ENCODE results near the gene UGT1A5.

DNA sequence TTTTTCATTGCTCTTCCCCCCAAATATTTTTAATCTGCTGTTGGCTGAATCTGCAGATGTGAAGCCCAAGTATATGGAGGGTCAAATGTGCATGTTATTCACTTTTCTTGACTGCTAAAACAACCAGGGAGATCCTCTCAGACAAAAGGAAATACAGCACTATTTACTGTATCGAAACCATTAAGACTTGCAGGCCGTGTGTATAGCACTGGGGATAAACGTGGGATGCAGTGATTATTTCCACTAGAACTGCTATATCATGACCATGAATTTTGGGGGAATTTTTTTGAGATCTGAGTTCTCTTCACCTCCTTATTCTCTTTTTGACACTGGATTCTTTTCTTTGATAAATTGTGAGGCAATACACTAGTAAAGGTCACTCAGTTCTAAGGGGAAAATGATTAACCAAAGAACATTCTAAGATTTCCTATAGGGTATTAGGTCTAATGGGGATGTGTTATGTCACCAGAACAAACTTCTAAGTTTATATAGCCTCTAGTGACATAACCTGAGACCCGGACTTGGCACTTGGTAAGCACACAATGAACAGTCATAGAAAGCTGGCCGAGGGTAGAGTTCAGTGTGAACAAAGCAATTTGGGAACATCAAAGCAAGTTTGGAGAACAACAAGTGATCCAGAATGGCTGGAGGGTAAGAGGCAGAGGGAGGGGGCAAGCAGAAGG, 32.5 kb downstream of the UGT1A5 start:
- TF ChIP-seq, protein P1, sequence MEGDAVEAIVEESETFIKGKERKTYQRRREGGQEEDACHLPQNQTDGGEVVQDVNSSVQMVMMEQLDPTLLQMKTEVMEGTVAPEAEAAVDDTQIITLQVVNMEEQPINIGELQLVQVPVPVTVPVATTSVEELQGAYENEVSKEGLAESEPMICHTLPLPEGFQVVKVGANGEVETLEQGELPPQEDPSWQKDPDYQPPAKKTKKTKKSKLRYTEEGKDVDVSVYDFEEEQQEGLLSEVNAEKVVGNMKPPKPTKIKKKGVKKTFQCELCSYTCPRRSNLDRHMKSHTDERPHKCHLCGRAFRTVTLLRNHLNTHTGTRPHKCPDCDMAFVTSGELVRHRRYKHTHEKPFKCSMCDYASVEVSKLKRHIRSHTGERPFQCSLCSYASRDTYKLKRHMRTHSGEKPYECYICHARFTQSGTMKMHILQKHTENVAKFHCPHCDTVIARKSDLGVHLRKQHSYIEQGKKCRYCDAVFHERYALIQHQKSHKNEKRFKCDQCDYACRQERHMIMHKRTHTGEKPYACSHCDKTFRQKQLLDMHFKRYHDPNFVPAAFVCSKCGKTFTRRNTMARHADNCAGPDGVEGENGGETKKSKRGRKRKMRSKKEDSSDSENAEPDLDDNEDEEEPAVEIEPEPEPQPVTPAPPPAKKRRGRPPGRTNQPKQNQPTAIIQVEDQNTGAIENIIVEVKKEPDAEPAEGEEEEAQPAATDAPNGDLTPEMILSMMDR (optimal IDR thresholded peaks at IDR 0.05 in 1 of 3, IDR thresholded peaks at IDR 0.05 in 1 of 3, conservative IDR thresholded peaks at IDR 0.05 in 1 of 3; ENCODE audit: extremely low read depth in 1 of 3, insufficient read depth in 2 of 3, low read length in 3 of 3), result no peak
- no peak for TF ChIP-seq EZH2 (IDR thresholded peaks at IDR 0.05; ENCODE audit: low read length)

Measured in keratinocyte (primary cell).